ENCODE data around the gene C5AR2.
"Not testable (repeated sequence)": the region's sequence is repeated elsewhere in the genome, so short reads cannot be mapped to it uniquely, and the experiment has no call there.

C5AR2 gene

DNA sequence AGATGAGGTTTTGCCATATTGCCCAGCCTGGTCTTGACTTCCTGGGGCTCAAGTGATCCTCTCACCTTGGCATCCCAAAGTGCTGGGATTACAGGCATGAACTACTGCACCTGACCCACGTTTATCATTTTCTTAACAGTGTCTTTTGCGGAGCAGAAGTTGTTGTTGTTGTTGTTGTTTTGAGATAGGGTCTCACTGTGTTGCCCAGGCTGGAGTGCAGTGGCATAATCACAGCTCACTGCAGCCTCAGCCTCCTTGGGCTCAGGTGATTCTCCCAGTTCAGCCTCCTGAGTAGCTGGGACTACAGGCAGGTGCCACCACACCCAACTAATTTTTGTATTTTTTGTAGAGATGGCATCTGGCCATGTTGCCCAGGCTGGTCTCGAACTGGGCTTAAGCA, 55.6 kb downstream of the C5AR2 start:
- DNase-seq (ENCODE audit: low read depth) = not testable (repeated sequence)

DNA sequence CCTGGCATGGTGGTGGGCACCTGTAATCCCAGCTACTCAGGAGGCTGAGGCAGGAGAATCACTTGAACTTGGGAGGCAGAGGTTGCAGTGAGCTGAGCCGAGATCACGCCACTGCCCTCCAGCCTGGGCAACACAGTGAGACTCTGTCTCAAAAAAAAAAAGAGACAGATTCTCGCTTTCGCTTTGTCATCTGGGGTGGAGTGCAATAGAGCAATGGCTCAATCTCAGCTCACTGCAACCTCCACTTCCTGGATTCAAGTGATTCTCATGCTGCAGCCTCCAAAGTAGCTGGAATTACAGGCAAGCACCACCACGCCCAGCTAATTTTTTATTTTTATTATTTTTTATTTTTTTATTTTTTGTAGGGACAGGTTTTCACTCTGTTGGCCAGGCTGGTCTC, 56.7 kb downstream of the C5AR2 start:
- DNase-seq (ENCODE audit: low read depth) = not testable (repeated sequence)

DNA sequence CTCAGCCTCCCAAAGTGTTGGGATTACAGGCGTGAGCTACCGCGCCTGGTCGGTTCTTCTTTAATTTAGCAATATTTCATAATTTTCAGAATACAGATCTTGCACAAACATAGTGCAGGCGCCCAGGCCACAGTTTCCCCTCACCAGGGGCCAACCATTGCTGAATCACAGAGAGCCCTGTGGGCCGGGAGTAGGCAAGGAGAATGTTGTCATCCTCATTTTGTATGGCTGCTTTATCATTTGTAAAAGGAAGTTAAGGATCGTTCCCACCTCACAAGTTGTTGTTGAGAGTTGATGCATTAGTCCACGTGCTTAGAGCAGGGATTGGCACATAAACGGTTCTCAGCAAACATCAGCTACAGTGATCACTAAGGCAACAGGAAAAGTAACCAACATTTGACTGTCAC, 57.2 kb downstream of the C5AR2 start:
- no peak for DNase-seq (ENCODE audit: low read depth)

DNA sequence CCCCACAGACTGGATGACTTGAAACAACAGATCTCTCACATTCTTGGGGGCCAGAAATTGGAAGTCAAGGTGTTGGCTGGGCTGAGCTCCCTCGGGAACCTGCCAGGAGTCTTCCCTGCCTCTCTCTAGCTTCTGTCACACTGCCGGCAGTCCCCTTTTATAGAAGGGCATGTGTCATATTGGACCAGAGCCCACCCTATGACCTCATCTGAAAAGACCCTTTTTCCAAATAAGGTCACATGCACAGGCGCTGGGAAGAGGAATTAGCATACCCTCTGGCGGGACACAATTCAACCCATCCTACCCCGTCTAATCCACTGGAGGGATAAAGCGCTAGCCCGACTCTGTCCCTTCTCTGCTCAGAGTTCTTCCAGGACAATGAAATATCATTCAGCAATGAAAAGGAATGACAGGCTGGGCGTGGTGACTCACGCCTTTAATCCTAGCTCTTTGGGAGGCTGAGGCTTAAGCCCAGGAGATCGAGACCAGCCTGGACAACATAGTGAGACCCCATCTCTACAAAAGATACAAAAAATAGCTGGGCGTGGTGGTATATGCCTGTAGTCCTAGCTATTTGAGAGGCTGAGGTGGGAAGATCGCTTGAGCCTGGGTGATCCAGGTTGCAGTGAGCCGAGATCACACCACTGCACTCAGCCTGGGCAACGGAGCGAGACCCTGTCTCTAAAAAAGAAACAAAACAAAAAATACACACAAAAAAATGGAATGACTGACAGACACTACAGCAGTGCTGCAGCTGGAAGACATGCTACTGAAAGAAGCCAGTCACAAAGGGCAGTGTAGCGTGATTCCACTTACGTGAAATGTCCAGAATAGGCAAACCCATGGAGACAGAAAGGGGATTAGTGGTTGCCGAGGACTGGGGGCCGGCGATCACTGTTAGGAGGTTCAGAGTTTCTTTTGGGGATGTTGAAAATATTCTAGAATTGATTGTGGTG, 58.8 kb downstream of the C5AR2 start:
- no peak for DNase-seq (ENCODE audit: low read depth)

DNA sequence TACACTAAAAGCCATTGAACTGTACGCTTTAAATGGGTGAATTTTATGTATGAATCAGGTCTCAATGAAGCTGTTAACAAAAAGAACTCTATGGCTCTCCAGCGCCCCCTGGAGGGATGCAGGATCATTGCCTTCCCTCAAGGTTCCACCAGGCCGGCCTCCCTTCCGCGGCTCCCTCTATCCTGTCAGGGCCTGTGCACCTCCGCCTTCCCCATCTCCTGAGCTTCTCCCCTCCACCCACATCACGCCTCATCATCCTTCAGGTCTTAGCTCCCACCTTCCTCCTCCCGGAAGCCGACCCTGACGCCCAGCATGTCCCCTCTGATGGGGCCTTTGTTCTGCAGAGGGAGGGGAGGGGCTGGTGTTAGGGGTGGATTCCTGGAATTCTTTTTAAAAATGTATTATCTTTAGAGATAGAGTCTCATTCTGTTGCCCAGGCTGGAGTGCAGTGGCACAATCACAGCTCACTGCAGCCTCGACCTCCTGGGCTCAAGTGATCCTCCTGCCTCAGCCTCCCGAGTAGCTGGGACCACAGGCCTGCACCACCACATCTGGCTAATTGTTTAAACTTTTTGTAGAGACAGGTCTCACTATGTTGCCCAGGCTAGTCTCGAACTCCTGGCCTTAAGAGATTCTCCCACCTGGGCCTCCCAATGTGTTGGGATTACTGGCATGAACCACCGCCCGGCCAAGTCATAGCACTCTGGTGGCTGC, 59.7 kb downstream of the C5AR2 start:
- DNase-seq (ENCODE audit: low read depth) = peak; percentile 39

Measured in HS-27A (cell line).